ENCODE data around the gene IRF1. TPM values are rescaled to one million over a fixed set of nuclear protein-coding genes. Genes with fewer than 3 reads are reported as not detected.
A peak's percentile ranks its signal among the peaks of the same experiment; 100 is the strongest.

Gene IRF1

GRCh38 chr5:132431632-132432031, 58.9 kb downstream of the IRF1 start:
- peak overlapping the region; percentile 19 for H4K8ac ChIP-seq (ENCODE audit: low read length)
- H2BK12ac ChIP-seq (ENCODE audit: low read length in 2 of 2), result no peak overlapping the region
- H3K18ac ChIP-seq (ENCODE audit: low read depth in 1 of 2, low read length in 2 of 2), result peak overlapping the region; percentile 37 to 54
- no peak overlapping the region for H3K4me2 ChIP-seq (ENCODE audit: low read length, poor library complexity, severe bottlenecking)
- DNase-seq, result no peak
- no peaks in the 10 kb centered on the region for H3K27me3 ChIP-seq (ENCODE audit: control insufficient read depth in 1 of 2, insufficient read depth in 1 of 2, low read length in 2 of 2)
- H4K91ac ChIP-seq (ENCODE audit: low read length), result peak overlapping the region; percentile 43
- no peak overlapping the region for H2BK120ac ChIP-seq (ENCODE audit: low read depth, low read length)
- 63% methylated on average over 1 of the region's 4 CpGs for WGBS
- H3K4ac ChIP-seq (ENCODE audit: low read depth in 1 of 2, low read length in 2 of 2), result no peak overlapping the region
- H3K14ac ChIP-seq (ENCODE audit: low read length in 2 of 2), result no peak overlapping the region
- no peak overlapping the region for H3K4me3 ChIP-seq (ENCODE audit: insufficient read depth in 1 of 2, low read depth in 1 of 2, low read length in 2 of 2)
- H3K36me3 ChIP-seq (ENCODE audit: control insufficient read depth in 1 of 2, insufficient read depth in 2 of 2, low read depth in 1 of 2, low read length in 2 of 2), result peaks cover 0 to 9% of the 10 kb centered on the region in 2 experiments
- H2AFZ ChIP-seq (ENCODE audit: low read depth, low read length), result no peak overlapping the region
- no peak overlapping the region for H2BK5ac ChIP-seq (ENCODE audit: low read depth, low read length, poor library complexity, severe bottlenecking)
- H2AK5ac ChIP-seq (ENCODE audit: low read length, severe bottlenecking), result peak overlapping the region; percentile 30
- peaks cover 24% of the 10 kb centered on the region for H3K4me1 ChIP-seq (ENCODE audit: control insufficient read depth, insufficient read depth, low read depth, low read length)
- H3K27ac ChIP-seq (ENCODE audit: low read length, poor library complexity, severe bottlenecking), result no peak overlapping the region
- H3K9ac ChIP-seq (ENCODE audit: low read length), result no peak overlapping the region
- no peaks in the 10 kb centered on the region for H3K9me3 ChIP-seq (ENCODE audit: control insufficient read depth, low read length)
- H2BK15ac ChIP-seq (ENCODE audit: low read depth, poor library complexity, severe bottlenecking), result no peak overlapping the region
- H3K23ac ChIP-seq (ENCODE audit: low read length in 2 of 2), result no peak overlapping the region
- peaks cover 20% of the 10 kb centered on the region for H3K79me1 ChIP-seq (replicated peaks; ENCODE audit: low read length, poor library complexity, severe bottlenecking)

Small RNA genes within 50 kb of the gene (small RNA-seq; reads per million reads assigned to genes)
- not detected for gene RF00019 (ENCODE audit: low read depth)
